Chondrocyte (in vitro differentiated cells): ENCODE results near the gene LDLRAD4. TPM values are rescaled to one million over a fixed set of nuclear protein-coding genes. Genes with fewer than 3 reads are reported as not detected.

Experiments
- DNase-seq: peaks from one replicate; pipeline ENCODE4 v3.0.0; 2021; ENCODE audit warnings: mixed read lengths, low spot score
- H3K27ac Mint-ChIP-seq: one replicate; pipeline ENCODE4 v1.8.0; 2021; ENCODE audit warnings: mild to moderate bottlenecking, moderate library complexity, mixed read lengths; ENCODE audit not compliant: unreplicated experiment
- H3K27me3 Mint-ChIP-seq: 2 replicates; pipeline ENCODE4 v1.8.0; 2021; ENCODE audit warnings: low read depth, mixed read lengths
- H3K36me3 Mint-ChIP-seq: 2 replicates; pipeline ENCODE4 v1.8.0; 2021; ENCODE audit warnings: low read depth, mixed read lengths
- H3K4me1 Mint-ChIP-seq: 2 replicates; pipeline ENCODE4 v1.8.0; 2021; ENCODE audit warnings: low read depth, mild to moderate bottlenecking, mixed read lengths
- H3K4me3 Mint-ChIP-seq: one replicate; pipeline ENCODE4 v1.8.0; 2021; ENCODE audit warnings: mild to moderate bottlenecking, moderate library complexity, mixed read lengths; ENCODE audit not compliant: unreplicated experiment
- H3K9me3 Mint-ChIP-seq: 2 replicates; pipeline ENCODE4 v1.8.0; 2021; ENCODE audit warnings: low read depth, mixed read lengths
- CTCF ChIP-seq: fragments of 200-600 bp; sonication (generic); IDR thresholded peaks from 2 replicates; pipeline ENCODE4 v1.5.0; 2021; ENCODE audit warnings: antibody characterized with exemption, mild to moderate bottlenecking, moderate library complexity
- total RNA-seq: library from RNA; stranded (reverse); gene quantifications from 3 replicates; pipeline ENCODE4 v1.2.1, GENCODE V29; 2021

LDLRAD4 gene
- total RNA-seq, 1 donor from 2014 or later: 80.5 TPM

DNA sequence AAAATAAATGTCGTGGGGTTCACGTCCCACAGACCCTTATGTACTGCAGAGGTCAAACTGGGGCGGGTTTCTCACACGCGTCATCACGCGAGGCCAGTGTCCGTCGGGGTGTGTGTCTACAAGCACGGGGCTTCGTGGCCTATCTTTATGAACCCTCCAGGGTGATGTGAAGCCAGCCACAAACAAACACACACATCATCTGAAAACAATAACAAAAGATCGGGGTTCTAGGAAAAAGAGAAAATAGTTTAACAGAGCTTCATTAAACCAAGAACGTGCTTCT lies 23.3 kb downstream of the LDLRAD4 start:
- TF ChIP-seq CTCF: no peak
- peaks cover 21% of the 10 kb centered on the region for H3K4me1 Mint-ChIP-seq

GRCh38 chr18:13242797-13243196 lies 24.2 kb downstream of the LDLRAD4 start:
- no peak for DNase-seq
- H3K9me3 Mint-ChIP-seq: no peaks in the 10 kb centered on the region

More for the DNA sequence above, 23.3 kb downstream of the LDLRAD4 start:
- Mint-ChIP-seq H3K27ac (no peak overlapping the region), H3K9me3 (no peaks in the 10 kb centered on the region), H3K27me3 (no peaks in the 10 kb centered on the region), H3K36me3 (peaks cover 9% of the 10 kb centered on the region), H3K4me3 (no peak overlapping the region)
- DNase-seq: no peak

GRCh38 chr18:13243363-13243762 lies 24.8 kb downstream of the LDLRAD4 start:
- no peak overlapping the region for H3K27ac Mint-ChIP-seq
- no peak for DNase-seq
- H3K4me3 Mint-ChIP-seq: no peak overlapping the region
- no peaks in the 10 kb centered on the region for H3K27me3 Mint-ChIP-seq
- H3K9me3 Mint-ChIP-seq: no peaks in the 10 kb centered on the region
- peaks cover 9% of the 10 kb centered on the region for H3K36me3 Mint-ChIP-seq
- H3K4me1 Mint-ChIP-seq: peaks cover 10% of the 10 kb centered on the region
- no peak for TF ChIP-seq CTCF

More at GRCh38 chr18:13242797-13243196, 24.2 kb downstream of the LDLRAD4 start:
- Mint-ChIP-seq H3K27ac (peak overlapping the region; percentile 32), H3K4me1 (peaks cover 14% of the 10 kb centered on the region), H3K27me3 (no peaks in the 10 kb centered on the region), H3K4me3 (no peak overlapping the region), H3K36me3 (peaks cover 9% of the 10 kb centered on the region)
- no peak for TF ChIP-seq CTCF

DNA sequence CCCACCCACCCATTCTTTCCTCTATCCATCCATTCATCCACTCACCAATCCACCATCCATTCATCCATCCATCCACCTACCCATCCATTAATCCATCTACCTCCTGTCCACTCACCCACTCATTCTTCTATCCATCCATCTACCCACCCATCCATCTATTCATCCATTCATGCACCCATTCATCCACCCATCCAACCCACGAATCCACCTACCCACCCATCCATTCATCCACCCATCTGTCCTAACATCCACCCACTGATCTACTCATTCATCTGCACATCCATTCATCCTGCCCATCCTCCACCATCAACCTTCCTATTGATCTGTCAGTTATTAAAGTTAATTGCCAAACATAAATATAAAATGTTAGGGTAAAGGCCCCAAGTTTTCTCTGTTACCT lies 25.6 kb downstream of the LDLRAD4 start:
- H3K36me3 Mint-ChIP-seq: peaks cover 9% of the 10 kb centered on the region

GRCh38 chr18:13245481-13246000 lies 27.0 kb downstream of the LDLRAD4 start:
- H3K36me3 Mint-ChIP-seq: peaks cover 8% of the 10 kb centered on the region

More for the DNA sequence above, 25.6 kb downstream of the LDLRAD4 start:
- Mint-ChIP-seq H3K27ac (no peak overlapping the region), H3K27me3 (no peaks in the 10 kb centered on the region), H3K4me1 (peaks cover 12% of the 10 kb centered on the region), H3K9me3 (no peaks in the 10 kb centered on the region), H3K4me3 (no peak overlapping the region)
- TF ChIP-seq CTCF: no peak
- no peak for DNase-seq

More at GRCh38 chr18:13245481-13246000, 27.0 kb downstream of the LDLRAD4 start:
- peaks cover 18% of the 10 kb centered on the region for H3K4me1 Mint-ChIP-seq
- no peaks in the 10 kb centered on the region for H3K27me3 Mint-ChIP-seq
- H3K9me3 Mint-ChIP-seq: peaks cover 4% of the 10 kb centered on the region
- no peak for TF ChIP-seq CTCF
- no peak for DNase-seq
- no peak overlapping the region for H3K27ac Mint-ChIP-seq
- H3K4me3 Mint-ChIP-seq: no peak overlapping the region
